ENCODE results near the gene C14orf119.

The C14orf119 gene

DNA sequence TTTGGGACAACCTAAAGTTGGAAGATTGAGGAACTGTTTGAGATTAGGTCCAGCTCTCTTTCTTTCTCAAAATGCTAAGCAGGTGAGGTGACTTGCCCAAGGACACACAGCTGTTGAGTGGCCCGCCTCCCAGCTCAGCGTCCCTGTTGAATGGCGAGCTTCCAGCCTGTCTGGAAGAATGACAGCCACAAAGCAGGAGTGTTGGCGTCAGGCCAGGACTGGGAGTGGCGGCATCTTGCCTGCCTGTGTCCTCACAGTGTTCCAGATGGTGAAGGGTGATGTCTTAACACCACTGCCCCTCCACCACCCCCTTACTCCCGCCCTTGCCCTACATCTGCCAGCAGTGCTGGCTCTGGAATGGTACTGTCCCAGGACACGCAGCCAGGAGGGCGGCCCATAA is 28.1 kb downstream of the C14orf119 start:
- Histone ChIP-seq H3K27ac (ENCODE audit: low read depth, low read length) (no peak overlapping the region), H3K9ac (ENCODE audit: low read depth, low read length) (no peak overlapping the region)

DNA sequence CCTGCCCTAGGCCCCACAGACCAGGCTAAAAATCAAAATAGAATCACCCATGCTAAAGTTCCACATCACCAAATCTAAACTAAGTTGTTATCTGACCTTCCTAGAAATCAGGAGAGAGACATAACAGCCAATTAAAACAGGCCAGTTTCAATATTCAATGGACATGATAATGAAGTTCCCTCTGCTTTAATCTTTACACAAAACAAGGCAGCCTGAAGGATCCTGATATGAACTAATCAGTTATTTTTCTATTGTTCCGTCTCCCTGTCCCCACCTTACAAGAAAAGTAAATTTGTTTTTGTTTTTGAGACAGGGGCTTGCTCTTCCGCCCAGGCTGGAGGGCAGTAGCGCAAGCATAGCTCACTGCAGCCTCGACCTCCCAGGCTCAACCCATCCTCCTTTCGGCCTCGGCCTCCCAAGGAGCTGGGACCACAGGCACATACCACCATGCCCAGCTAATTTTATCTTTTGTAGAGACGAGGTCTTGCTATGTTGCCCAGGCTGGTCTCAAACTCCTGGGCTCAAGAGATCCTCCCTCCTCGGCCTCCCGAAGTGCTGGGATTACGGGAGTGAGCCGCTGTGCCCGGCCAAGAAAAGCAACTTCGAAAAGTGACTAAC is 29.1 kb downstream of the C14orf119 start:
- H3K36me3 ChIP-seq (ENCODE audit: control insufficient read depth, insufficient read depth, low read length) = peaks cover 26% of the 10 kb centered on the region
- H3K4me3 ChIP-seq (ENCODE audit: low read depth, low read length) = no peak overlapping the region
- no peak overlapping the region for H3K9ac ChIP-seq (ENCODE audit: low read depth, low read length)
- no peaks in the 10 kb centered on the region; the same call in 1 of the 2 replicates for H3K27me3 ChIP-seq (ENCODE audit: control insufficient read depth, insufficient read depth, low read length)
- no peaks in the 10 kb centered on the region for H3K9me3 ChIP-seq (ENCODE audit: control insufficient read depth, insufficient read depth, low read length)
- peaks cover 34% of the 10 kb centered on the region for H3K4me1 ChIP-seq (ENCODE audit: control insufficient read depth, insufficient read depth, low read length)
- H3K27ac ChIP-seq (ENCODE audit: low read depth, low read length) = no peak overlapping the region

More for the DNA sequence above, 28.1 kb downstream of the C14orf119 start:
- peaks cover 16% of the 10 kb centered on the region for H3K36me3 ChIP-seq (ENCODE audit: control insufficient read depth, insufficient read depth, low read length)
- H3K27me3 ChIP-seq (ENCODE audit: control insufficient read depth, insufficient read depth, low read length) = no peaks in the 10 kb centered on the region; the same call in 1 of the 2 replicates
- peaks cover 36% of the 10 kb centered on the region for H3K4me1 ChIP-seq (ENCODE audit: control insufficient read depth, insufficient read depth, low read length)
- H3K9me3 ChIP-seq (ENCODE audit: control insufficient read depth, insufficient read depth, low read length) = no peaks in the 10 kb centered on the region
- no peak overlapping the region for H3K4me3 ChIP-seq (ENCODE audit: low read depth, low read length)

DNA sequence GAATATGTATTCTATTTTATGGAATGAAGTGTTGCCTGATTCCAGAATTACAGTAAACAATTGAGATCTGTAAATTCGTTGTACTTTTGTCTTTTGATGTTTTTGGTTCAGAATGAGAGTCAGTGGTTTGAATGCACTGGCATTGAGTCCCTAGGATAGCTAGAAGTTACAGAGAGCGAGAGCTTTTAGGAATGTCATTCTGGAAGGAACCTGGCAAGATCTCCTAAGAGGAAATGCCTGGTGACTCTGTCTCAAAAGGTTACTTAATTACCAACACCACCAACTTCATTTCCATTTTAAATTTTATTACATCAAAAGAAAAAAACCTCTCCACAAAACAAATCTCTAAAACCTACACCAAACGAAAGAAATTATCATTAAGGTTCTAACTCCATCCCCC is 29.7 kb downstream of the C14orf119 start:
- Histone ChIP-seq H3K36me3 (ENCODE audit: control insufficient read depth, insufficient read depth, low read length) (peaks cover 32% of the 10 kb centered on the region), H3K4me3 (ENCODE audit: low read depth, low read length) (no peak overlapping the region), H3K27ac (ENCODE audit: low read depth, low read length) (no peak overlapping the region), H3K4me1 (ENCODE audit: control insufficient read depth, insufficient read depth, low read length) (peaks cover 29% of the 10 kb centered on the region), H3K9ac (ENCODE audit: low read depth, low read length) (no peak overlapping the region), H3K9me3 (ENCODE audit: control insufficient read depth, insufficient read depth, low read length) (no peaks in the 10 kb centered on the region), H3K27me3 (ENCODE audit: control insufficient read depth, insufficient read depth, low read length) (no peaks in the 10 kb centered on the region; the same call in 1 of the 2 replicates)

DNA sequence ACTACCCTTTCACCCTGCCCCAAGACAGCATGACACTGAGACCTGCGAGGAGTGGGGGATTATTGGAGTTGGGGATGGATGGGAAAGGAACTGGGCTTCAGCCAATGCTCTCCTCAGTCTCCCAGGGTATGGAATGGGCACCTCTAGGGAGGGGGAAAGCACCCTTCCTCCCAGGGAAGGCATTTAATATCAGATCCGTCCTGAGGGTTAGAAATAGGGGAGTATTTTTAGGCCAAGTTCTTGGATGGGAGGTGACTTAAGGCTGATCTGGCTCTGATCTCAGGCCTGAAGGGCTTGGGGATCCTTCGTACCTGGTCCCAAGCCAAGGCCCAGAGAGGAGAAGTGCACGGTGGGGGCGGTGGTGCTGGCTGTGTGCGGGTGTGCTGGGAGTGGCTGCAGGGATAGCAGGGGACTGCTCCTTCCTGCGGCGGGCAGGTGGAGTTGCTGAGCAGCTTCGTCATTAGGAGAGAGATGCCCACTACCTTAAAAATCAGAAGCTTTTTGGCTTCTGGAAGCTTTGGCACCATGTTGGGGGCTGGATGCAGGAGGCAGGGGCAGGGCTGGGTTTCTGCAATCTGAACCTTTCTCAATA is 30.7 kb downstream of the C14orf119 start:
- no peaks in the 10 kb centered on the region; the same call in 1 of the 2 replicates for H3K27me3 ChIP-seq (ENCODE audit: control insufficient read depth, insufficient read depth, low read length)
- H3K4me1 ChIP-seq (ENCODE audit: control insufficient read depth, insufficient read depth, low read length) = peaks cover 22% of the 10 kb centered on the region
- H3K9me3 ChIP-seq (ENCODE audit: control insufficient read depth, insufficient read depth, low read length) = no peaks in the 10 kb centered on the region
- no peak overlapping the region for H3K9ac ChIP-seq (ENCODE audit: low read depth, low read length)
- H3K36me3 ChIP-seq (ENCODE audit: control insufficient read depth, insufficient read depth, low read length) = peaks cover 40% of the 10 kb centered on the region
- H3K27ac ChIP-seq (ENCODE audit: low read depth, low read length) = no peak overlapping the region
- no peak overlapping the region for H3K4me3 ChIP-seq (ENCODE audit: low read depth, low read length)

DNA sequence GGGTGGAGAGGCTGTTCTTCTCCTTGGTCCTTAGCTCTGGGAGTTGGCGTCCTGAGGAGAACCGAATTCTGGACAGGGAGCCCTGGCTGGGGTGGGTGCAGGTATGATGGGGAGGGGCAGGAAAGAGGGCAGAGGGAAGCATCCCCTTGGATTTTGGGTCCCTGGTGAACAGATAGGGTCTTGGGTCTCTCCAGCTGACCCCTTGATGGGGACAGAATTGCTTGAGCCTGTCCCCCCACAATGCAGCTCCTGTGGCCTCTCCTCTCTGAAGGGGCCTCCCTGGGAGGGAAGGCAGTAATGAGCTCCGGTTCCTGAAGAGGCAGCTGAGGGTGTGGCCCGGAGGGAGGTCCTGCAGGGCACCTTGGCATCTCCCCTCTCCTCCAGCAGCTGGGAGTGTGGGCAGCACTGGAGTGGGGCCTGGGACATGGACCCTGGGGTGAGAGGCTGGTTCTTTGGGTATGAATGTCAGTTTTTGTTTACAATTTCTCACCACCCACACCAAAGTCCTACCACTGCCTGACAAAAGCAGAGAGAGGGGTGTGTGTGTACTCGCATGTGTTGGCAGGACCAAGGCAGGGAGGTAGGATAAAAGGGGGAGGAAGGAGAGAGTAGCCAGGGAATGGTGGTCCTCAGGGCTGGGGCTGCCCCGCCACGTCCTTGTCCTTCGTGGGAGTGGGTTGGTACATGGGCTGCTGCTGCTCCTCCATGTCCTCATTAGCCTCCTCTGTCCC is 31.4 kb downstream of the C14orf119 start:
- H3K27ac ChIP-seq (ENCODE audit: low read depth, low read length) = no peak overlapping the region
- H3K27me3 ChIP-seq (ENCODE audit: control insufficient read depth, insufficient read depth, low read length) = no peaks in the 10 kb centered on the region; the same call in 1 of the 2 replicates
- peaks cover 15% of the 10 kb centered on the region for H3K4me1 ChIP-seq (ENCODE audit: control insufficient read depth, insufficient read depth, low read length)
- no peak overlapping the region for H3K9ac ChIP-seq (ENCODE audit: low read depth, low read length)
- peaks cover 47% of the 10 kb centered on the region for H3K36me3 ChIP-seq (ENCODE audit: control insufficient read depth, insufficient read depth, low read length)
- no peak overlapping the region for H3K4me3 ChIP-seq (ENCODE audit: low read depth, low read length)
- H3K9me3 ChIP-seq (ENCODE audit: control insufficient read depth, insufficient read depth, low read length) = no peaks in the 10 kb centered on the region

DNA sequence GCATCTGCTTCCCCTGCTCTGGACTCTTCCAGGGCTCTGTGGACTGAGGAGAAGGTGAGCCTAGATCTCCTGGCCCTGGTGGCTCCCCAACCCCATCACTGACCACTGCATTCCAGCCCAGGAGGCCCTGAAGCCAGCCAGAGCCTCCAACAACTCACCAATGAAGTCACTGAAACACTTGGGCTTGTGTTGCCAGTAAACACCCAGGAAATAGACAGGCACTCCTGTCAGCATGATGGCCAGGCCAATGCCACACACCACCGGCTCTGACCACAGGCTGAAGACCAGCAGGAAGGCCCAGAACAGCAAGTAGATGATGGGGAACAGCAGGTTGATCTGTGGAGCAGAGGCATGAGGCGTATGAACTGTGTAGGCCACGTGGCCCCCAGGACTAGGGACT is 32.6 kb downstream of the C14orf119 start:
- Histone ChIP-seq H3K27ac (ENCODE audit: low read depth, low read length) (no peak overlapping the region), H3K36me3 (ENCODE audit: control insufficient read depth, insufficient read depth, low read length) (peaks cover 49% of the 10 kb centered on the region), H3K9me3 (ENCODE audit: control insufficient read depth, insufficient read depth, low read length) (no peaks in the 10 kb centered on the region), H3K9ac (ENCODE audit: low read depth, low read length) (no peak overlapping the region), H3K27me3 (ENCODE audit: control insufficient read depth, insufficient read depth, low read length) (no peaks in the 10 kb centered on the region; the same call in 1 of the 2 replicates), H3K4me3 (ENCODE audit: low read depth, low read length) (no peak overlapping the region), H3K4me1 (ENCODE audit: control insufficient read depth, insufficient read depth, low read length) (peaks cover 10% of the 10 kb centered on the region)

DNA sequence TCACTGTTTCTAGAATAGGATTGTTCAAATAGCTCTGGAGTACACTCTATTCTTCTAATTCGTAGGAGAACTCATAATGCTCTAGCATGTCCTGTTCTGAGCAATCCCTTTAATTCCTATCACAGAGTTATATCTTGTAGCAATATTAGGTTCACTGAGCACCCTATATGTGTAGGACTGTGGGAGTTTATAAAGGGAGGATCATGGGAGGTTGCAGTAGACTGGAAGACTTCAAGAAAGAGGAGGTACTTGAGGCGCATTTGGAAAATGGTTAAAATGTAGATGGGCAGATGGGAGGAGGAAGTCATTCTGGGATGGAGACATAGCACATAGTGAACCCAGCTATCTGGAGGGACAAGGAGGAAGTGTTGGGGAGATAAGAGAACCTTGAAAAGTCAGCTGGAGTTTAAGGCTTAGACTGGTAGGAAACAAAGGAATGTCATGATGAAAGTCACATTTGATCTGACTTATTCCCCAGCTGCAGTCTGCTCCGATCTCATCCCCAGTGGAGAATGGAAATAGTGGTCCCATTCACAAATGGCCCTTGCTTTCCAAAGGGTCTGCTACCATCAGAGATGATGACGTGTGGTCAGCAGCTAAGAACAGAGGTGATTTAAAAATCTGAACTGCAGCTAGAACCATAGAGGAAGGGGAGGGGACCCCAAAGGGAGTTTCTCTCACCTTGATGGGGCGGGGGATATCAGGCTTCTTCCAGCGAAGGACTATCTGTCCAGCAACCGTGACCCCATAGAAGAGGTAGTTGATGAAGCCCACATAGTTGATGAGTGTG is 33.9 kb downstream of the C14orf119 start:
- Histone ChIP-seq H3K27ac (ENCODE audit: low read depth, low read length) (no peak overlapping the region), H3K4me3 (ENCODE audit: low read depth, low read length) (no peak overlapping the region), H3K27me3 (ENCODE audit: control insufficient read depth, insufficient read depth, low read length) (no peaks in the 10 kb centered on the region; the same call in 1 of the 2 replicates), H3K9ac (ENCODE audit: low read depth, low read length) (no peak overlapping the region), H3K9me3 (ENCODE audit: control insufficient read depth, insufficient read depth, low read length) (no peaks in the 10 kb centered on the region), H3K36me3 (ENCODE audit: control insufficient read depth, insufficient read depth, low read length) (peaks cover 49% of the 10 kb centered on the region), H3K4me1 (ENCODE audit: control insufficient read depth, insufficient read depth, low read length) (peaks cover 10% of the 10 kb centered on the region)

DNA sequence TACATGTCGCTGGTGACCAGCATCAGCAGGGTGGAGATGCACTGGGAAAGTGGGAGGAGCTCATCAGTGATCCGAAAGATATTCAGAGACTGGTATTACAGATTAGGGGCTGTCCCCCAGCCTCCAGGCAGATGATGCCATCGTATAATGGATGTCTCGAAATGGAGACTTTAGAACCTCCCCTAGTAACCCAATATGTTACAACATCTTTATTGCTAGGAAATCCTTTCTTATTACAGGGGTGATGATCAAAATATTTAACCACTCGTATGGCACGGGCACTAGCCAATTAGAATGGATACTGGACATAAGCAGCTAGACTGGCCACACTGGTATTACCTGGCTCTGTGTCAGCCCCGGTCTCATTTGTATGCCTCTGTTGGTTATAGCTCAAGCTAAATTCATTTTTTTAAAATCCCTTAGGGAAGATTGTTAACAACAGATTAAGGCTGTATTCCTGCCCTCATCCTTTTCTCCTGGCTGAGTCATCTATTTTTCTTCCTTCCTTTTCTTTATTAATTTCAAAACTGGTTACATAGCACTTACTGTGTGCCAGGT is 34.5 kb downstream of the C14orf119 start:
- H3K27me3 ChIP-seq (ENCODE audit: control insufficient read depth, insufficient read depth, low read length) = no peaks in the 10 kb centered on the region; the same call in 1 of the 2 replicates
- H3K36me3 ChIP-seq (ENCODE audit: control insufficient read depth, insufficient read depth, low read length) = peaks cover 49% of the 10 kb centered on the region
- H3K4me1 ChIP-seq (ENCODE audit: control insufficient read depth, insufficient read depth, low read length) = peaks cover 9% of the 10 kb centered on the region
- no peak overlapping the region for H3K27ac ChIP-seq (ENCODE audit: low read depth, low read length)
- no peaks in the 10 kb centered on the region for H3K9me3 ChIP-seq (ENCODE audit: control insufficient read depth, insufficient read depth, low read length)
- no peak overlapping the region for H3K4me3 ChIP-seq (ENCODE audit: low read depth, low read length)
- H3K9ac ChIP-seq (ENCODE audit: low read depth, low read length) = no peak overlapping the region

DNA sequence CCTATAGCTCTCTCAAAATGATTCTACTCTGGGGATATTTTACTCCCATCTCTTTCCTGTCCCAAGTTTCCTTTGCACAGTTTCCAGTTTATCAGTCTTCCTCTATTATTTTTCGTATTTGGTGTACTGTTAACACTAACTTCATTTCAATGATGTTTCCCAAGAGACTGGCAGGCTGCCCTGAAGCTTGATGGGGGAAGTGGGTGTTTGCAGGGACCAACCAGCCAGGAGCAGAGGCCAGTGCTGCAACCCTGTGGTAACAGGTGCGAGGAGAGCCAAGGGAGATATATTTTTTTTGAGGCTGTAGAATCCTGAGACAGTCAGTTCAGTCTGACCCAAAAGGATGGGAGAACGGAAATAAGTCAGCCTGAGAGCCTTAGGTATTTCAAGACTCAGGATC is 35.6 kb downstream of the C14orf119 start:
- H3K27me3 ChIP-seq (ENCODE audit: control insufficient read depth, insufficient read depth, low read length) = no peaks in the 10 kb centered on the region; the same call in 1 of the 2 replicates
- peaks cover 52% of the 10 kb centered on the region for H3K36me3 ChIP-seq (ENCODE audit: control insufficient read depth, insufficient read depth, low read length)
- no peak overlapping the region for H3K27ac ChIP-seq (ENCODE audit: low read depth, low read length)
- no peak overlapping the region for H3K9ac ChIP-seq (ENCODE audit: low read depth, low read length)
- peaks cover 3% of the 10 kb centered on the region; the same call in 1 of the 2 replicates for H3K4me1 ChIP-seq (ENCODE audit: control insufficient read depth, insufficient read depth, low read length)
- H3K9me3 ChIP-seq (ENCODE audit: control insufficient read depth, insufficient read depth, low read length) = no peaks in the 10 kb centered on the region
- H3K4me3 ChIP-seq (ENCODE audit: low read depth, low read length) = no peak overlapping the region

DNA sequence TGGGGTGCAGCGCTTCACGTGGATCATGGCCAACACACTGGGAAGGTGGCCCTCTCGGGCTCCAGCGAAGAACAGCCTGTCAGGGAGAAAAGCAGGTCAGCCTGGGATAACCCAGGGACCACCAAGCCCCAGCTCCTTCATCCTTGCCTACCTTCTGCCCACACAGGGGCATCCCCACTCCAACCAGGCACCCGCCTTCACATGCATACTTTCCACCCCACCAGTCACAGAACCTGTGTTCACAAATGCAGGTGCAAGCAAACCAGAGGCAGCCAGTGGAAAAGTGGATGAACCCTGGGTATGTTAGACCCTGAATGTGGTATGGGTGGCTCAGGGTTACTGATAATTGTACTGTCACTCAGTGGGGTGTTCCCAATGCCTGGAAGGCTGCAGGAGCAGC is 36.2 kb downstream of the C14orf119 start:
- Histone ChIP-seq H3K9me3 (ENCODE audit: control insufficient read depth, insufficient read depth, low read length) (no peaks in the 10 kb centered on the region), H3K9ac (ENCODE audit: low read depth, low read length) (no peak overlapping the region), H3K27ac (ENCODE audit: low read depth, low read length) (no peak overlapping the region), H3K36me3 (ENCODE audit: control insufficient read depth, insufficient read depth, low read length) (peaks cover 58% of the 10 kb centered on the region), H3K4me3 (ENCODE audit: low read depth, low read length) (no peak overlapping the region), H3K27me3 (ENCODE audit: control insufficient read depth, insufficient read depth, low read length) (no peaks in the 10 kb centered on the region; the same call in 1 of the 2 replicates), H3K4me1 (ENCODE audit: control insufficient read depth, insufficient read depth, low read length) (no peaks in the 10 kb centered on the region)
